Uterus (tissue), 4 donors: ENCODE results near the gene LCE1F. TPM values are rescaled to one million over a fixed set of nuclear protein-coding genes. Genes with fewer than 3 reads are reported as not detected.

Source experiments
- DNase-seq, 2 donors: peaks; one replicate each; pipeline ENCODE4 v3.0.0-alpha.2; 2019 to 2020
- H3K27ac ChIP-seq, 2 donors: fragments of 200-600 bp; sonication (generic); 1 replicate in 1 of 2; 2 replicates in 1 of 2; pipeline ENCODE4 v1.5.1; 2016 to 2018
- H3K27me3 ChIP-seq, 2 donors: fragments of 200-600 bp; sonication (generic); one replicate each; pipeline ENCODE4 v1.5.1; 2018 to 2019; ENCODE audit warnings: control low read depth in 1 of 2
- H3K36me3 ChIP-seq, 2 donors: fragments of 200-600 bp; sonication (generic); one replicate each; pipeline ENCODE4 v1.5.1; 2019; ENCODE audit warnings: control low read depth in 1 of 2
- H3K4me1 ChIP-seq, 2 donors: fragments of 200-600 bp; sonication (generic); one replicate each; pipeline ENCODE4 v1.5.1; 2018 to 2019; ENCODE audit warnings: control low read depth in 1 of 2
- H3K4me3 ChIP-seq, 2 donors: fragments of 200-600 bp; sonication (generic); 1 replicate in 1 of 2; 2 replicates in 1 of 2; pipeline ENCODE4 v1.5.1; 2018 to 2019; ENCODE audit warnings: mild to moderate bottlenecking in 1 of 2
- H3K9me3 ChIP-seq, 2 donors: fragments of 200-600 bp; sonication (generic); one replicate each; pipeline ENCODE4 v1.5.1; 2019; ENCODE audit warnings: control low read depth in 1 of 2
- POLR2A ChIP-seq, 2 donors: fragments of 450-650 bp; IDR thresholded peaks; one replicate each; pipeline ENCODE4 v1.6.1; 2016; ENCODE audit warnings: antibody characterized with exemption in 2 of 2, mild to moderate bottlenecking in 1 of 2, moderate library complexity in 1 of 2
- intact Hi-C: fragments of 100-400 bp; cut with DNase I; formaldehyde crosslinking; loops from one replicate; pipeline ENCODE4 v1.15.1; 2023; ENCODE audit warnings: low total_unique reads
- total RNA-seq, 4 donors: library from RNA; depleted of rRNA in 3 of 4; stranded (reverse); fragments of >200 nt in 3 of 4; gene quantifications; one replicate each; pipeline versions ENCODE4 v1.1.0 to v1.2.4, GENCODE V29; 2014 to 2023
- TF ChIP-seq, protein P1 (sequence below), 4 experiments: fragments of 200-600 bp in 2 of 4; fragments of 450-650 bp in 2 of 4; sonication (generic) in 2 of 4; IDR thresholded peaks; one replicate each; pipeline ENCODE4 v1.5.1; 2016 to 2019; ENCODE audit warnings: antibody characterized with exemption in 4 of 4, mild to moderate bottlenecking in 2 of 4, moderate library complexity in 1 of 4
- donor health status: DM: yes; HTN: yes; CAD: no.

Gene LCE1F
- total RNA-seq, 4 donors from 2014 or later = not detected

- H3K27me3 ChIP-seq = no peaks in the 10 kb centered on the region
- TF ChIP-seq, protein P1, sequence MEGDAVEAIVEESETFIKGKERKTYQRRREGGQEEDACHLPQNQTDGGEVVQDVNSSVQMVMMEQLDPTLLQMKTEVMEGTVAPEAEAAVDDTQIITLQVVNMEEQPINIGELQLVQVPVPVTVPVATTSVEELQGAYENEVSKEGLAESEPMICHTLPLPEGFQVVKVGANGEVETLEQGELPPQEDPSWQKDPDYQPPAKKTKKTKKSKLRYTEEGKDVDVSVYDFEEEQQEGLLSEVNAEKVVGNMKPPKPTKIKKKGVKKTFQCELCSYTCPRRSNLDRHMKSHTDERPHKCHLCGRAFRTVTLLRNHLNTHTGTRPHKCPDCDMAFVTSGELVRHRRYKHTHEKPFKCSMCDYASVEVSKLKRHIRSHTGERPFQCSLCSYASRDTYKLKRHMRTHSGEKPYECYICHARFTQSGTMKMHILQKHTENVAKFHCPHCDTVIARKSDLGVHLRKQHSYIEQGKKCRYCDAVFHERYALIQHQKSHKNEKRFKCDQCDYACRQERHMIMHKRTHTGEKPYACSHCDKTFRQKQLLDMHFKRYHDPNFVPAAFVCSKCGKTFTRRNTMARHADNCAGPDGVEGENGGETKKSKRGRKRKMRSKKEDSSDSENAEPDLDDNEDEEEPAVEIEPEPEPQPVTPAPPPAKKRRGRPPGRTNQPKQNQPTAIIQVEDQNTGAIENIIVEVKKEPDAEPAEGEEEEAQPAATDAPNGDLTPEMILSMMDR (IDR thresholded peaks at IDR 0.05) = no peak
- TF ChIP-seq POLR2A (IDR thresholded peaks at IDR 0.05) = no peak
- no peak overlapping the region for H3K27ac ChIP-seq
- intact Hi-C loops = no loop called here
- H3K4me1 ChIP-seq = no peaks in the 10 kb centered on the region
- H3K9me3 ChIP-seq = no peaks in the 10 kb centered on the region
- no peak for DNase-seq
- no peaks in the 10 kb centered on the region for H3K36me3 ChIP-seq
- H3K4me3 ChIP-seq = no peak overlapping the region
Measured at GRCh38 chr1:152758636-152759035, 16.3 kb upstream of the LCE1F start.

- no peaks in the 10 kb centered on the region for H3K27me3 ChIP-seq
- no peak overlapping the region for H3K4me3 ChIP-seq
- no peak for DNase-seq
- TF ChIP-seq, protein P1 (IDR thresholded peaks at IDR 0.05) = no peak
- no peak for TF ChIP-seq POLR2A (IDR thresholded peaks at IDR 0.05)
- H3K4me1 ChIP-seq = no peaks in the 10 kb centered on the region
- no peak overlapping the region for H3K27ac ChIP-seq
- intact Hi-C loops = no loop called here
- no peaks in the 10 kb centered on the region for H3K9me3 ChIP-seq
- no peaks in the 10 kb centered on the region for H3K36me3 ChIP-seq
Measured at GRCh38 chr1:152759453-152760173, 15.3 kb upstream of the LCE1F start.

- Histone ChIP-seq H3K4me1 (no peaks in the 10 kb centered on the region), H3K27ac (no peak overlapping the region), H3K36me3 (no peaks in the 10 kb centered on the region), H3K27me3 (no peaks in the 10 kb centered on the region), H3K4me3 (no peak overlapping the region), H3K9me3 (no peaks in the 10 kb centered on the region)
- DNase-seq = no peak
- intact Hi-C loops = no loop called here
- no peak for TF ChIP-seq POLR2A (IDR thresholded peaks at IDR 0.05)
- TF ChIP-seq, protein P1 (IDR thresholded peaks at IDR 0.05) = no peak
Measured at GRCh38 chr1:152760551-152761190, 14.3 kb upstream of the LCE1F start.

DNA sequence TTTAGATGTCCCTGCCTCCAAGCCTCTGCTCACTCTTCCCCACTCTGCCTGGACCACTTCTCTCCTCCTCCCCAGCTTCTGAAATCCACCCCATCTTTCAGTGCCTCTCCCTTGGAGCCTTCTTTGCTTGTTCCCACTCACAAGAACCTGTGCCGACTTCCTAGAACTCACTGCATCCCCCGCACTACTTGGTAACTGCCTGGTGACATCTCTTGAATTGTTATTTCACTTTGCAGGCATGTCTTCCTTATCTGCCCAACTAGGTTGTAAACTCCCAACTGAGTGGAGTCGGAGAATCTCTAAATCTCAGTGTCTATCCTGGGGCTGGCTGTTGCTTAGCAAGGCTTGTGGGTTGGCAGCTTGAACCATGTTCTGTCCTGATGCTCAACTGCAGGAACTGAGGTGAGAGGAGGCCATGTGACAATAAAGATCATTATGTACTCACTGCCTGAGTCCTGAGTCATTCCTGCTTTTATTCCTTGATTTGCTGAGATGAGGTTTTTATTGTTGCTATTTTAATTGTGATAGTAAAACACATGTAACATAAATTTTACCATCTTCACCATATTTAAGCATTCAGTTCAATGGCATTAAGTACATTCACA, 13.2 kb upstream of the LCE1F start:
- no peaks in the 10 kb centered on the region for H3K4me1 ChIP-seq
- intact Hi-C loops = no loop called here
- TF ChIP-seq POLR2A (IDR thresholded peaks at IDR 0.05) = no peak
- TF ChIP-seq, protein P1 (IDR thresholded peaks at IDR 0.05) = no peak
- no peak overlapping the region for H3K4me3 ChIP-seq
- no peaks in the 10 kb centered on the region for H3K36me3 ChIP-seq
- DNase-seq = no peak
- no peaks in the 10 kb centered on the region for H3K27me3 ChIP-seq
- no peak overlapping the region for H3K27ac ChIP-seq
- no peaks in the 10 kb centered on the region for H3K9me3 ChIP-seq
